Loucy (cell line): Measurements from ENCODE around the gene BCR.

Experiments used
- EZH2phosphoT487 ChIP-seq: fragments of 200-600 bp; IDR thresholded peaks from 2 replicates; pipeline ENCODE4 v1.6.1; 2018; ENCODE audit warnings: antibody characterized with exemption, mild to moderate bottlenecking, moderate library complexity, borderline replicate concordance
- TF ChIP-seq, protein P1 (sequence below): fragments of 200-600 bp; sonication (generic); conservative IDR thresholded peaks from 2 replicates; pipeline ENCODE4 v1.5.1; 2014; ENCODE audit warnings: mild to moderate bottlenecking, antibody characterized with exemption, low read length

DNA sequence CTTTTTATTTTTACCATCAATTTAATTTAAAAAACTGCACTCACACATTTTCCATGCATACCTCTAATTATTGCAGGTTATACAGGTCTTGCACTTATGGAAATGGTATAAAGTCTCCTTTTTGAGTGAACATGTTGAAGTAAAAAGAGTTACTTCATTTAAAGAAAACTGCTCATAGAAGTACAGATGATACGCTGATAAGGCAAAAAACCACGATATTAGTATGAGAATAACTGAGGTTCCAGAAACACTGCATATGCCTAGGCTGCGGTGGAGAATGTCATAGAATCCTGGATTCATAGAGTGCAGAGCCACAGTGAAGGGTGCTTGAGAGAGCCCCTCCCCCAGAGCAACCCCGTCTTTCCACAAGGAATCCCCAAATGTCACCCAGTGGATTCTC lies 175.8 kb downstream of the BCR start:
- TF ChIP-seq, protein P1, sequence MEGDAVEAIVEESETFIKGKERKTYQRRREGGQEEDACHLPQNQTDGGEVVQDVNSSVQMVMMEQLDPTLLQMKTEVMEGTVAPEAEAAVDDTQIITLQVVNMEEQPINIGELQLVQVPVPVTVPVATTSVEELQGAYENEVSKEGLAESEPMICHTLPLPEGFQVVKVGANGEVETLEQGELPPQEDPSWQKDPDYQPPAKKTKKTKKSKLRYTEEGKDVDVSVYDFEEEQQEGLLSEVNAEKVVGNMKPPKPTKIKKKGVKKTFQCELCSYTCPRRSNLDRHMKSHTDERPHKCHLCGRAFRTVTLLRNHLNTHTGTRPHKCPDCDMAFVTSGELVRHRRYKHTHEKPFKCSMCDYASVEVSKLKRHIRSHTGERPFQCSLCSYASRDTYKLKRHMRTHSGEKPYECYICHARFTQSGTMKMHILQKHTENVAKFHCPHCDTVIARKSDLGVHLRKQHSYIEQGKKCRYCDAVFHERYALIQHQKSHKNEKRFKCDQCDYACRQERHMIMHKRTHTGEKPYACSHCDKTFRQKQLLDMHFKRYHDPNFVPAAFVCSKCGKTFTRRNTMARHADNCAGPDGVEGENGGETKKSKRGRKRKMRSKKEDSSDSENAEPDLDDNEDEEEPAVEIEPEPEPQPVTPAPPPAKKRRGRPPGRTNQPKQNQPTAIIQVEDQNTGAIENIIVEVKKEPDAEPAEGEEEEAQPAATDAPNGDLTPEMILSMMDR = no peak
- no peak for TF ChIP-seq EZH2phosphoT487
